ENCODE data around the gene BMP3. TPM values are rescaled to one million over a fixed set of nuclear protein-coding genes. Genes with fewer than 3 reads are reported as not detected.

The BMP3 gene
- total RNA-seq, 4 donors from 2014 or later: 0.11 to 0.53 TPM; not detected in 2

- Histone ChIP-seq H3K27me3 (no peaks in the 10 kb centered on the region), H3K4me1 (no peaks in the 10 kb centered on the region), H3K9me3 (no peaks in the 10 kb centered on the region), H3K4me3 (no peak overlapping the region), H3K27ac (no peak overlapping the region), H3K36me3 (no peaks in the 10 kb centered on the region)
- no peak for TF ChIP-seq POLR2A (IDR thresholded peaks at IDR 0.05)
- no peak for TF ChIP-seq CTCF (IDR thresholded peaks at IDR 0.05)
- intact Hi-C loops (cut with DNase I): no loop called here
- DNase-seq: no peak
- 54 to 57% methylated on average over 1 of the region's 1 CpG for WGBS, 2 donors
Measured at GRCh38 chr4:81058621-81059020, 28.1 kb downstream of the BMP3 start.

- no peaks in the 10 kb centered on the region for H3K4me1 ChIP-seq
- H3K27ac ChIP-seq: no peak overlapping the region
- H3K4me3 ChIP-seq: no peak overlapping the region
- no peak for DNase-seq
- no peaks in the 10 kb centered on the region for H3K9me3 ChIP-seq
- TF ChIP-seq CTCF (IDR thresholded peaks at IDR 0.05) (no peak), POLR2A (IDR thresholded peaks at IDR 0.05) (no peak)
- H3K36me3 ChIP-seq: no peaks in the 10 kb centered on the region
- intact Hi-C loops (cut with DNase I): no loop called here
- no peaks in the 10 kb centered on the region for H3K27me3 ChIP-seq
- WGBS, 2 donors: 52 to 65% methylated on average over 6 of the region's 6 CpGs
Measured at GRCh38 chr4:81060587-81061343, 30.3 kb downstream of the BMP3 start.

- H3K36me3 ChIP-seq: no peaks in the 10 kb centered on the region
- H3K9me3 ChIP-seq: no peaks in the 10 kb centered on the region
- no peaks in the 10 kb centered on the region for H3K27me3 ChIP-seq
- no peak for TF ChIP-seq POLR2A (IDR thresholded peaks at IDR 0.05)
- no peak for TF ChIP-seq CTCF (IDR thresholded peaks at IDR 0.05)
- intact Hi-C loops (cut with DNase I): no loop called here
- no peak overlapping the region for H3K4me3 ChIP-seq
- no peak for DNase-seq
- H3K4me1 ChIP-seq: no peaks in the 10 kb centered on the region
- H3K27ac ChIP-seq: no peak overlapping the region
Measured at GRCh38 chr4:81061344-81061730, 30.8 kb downstream of the BMP3 start.

- WGBS, 2 donors: 10 to 29% methylated on average over 1 of the region's 1 CpG
- no peak for TF ChIP-seq POLR2A (IDR thresholded peaks at IDR 0.05)
- no peak for TF ChIP-seq CTCF (IDR thresholded peaks at IDR 0.05)
- Histone ChIP-seq H3K4me1 (no peaks in the 10 kb centered on the region), H3K27me3 (no peaks in the 10 kb centered on the region), H3K36me3 (no peaks in the 10 kb centered on the region), H3K9me3 (no peaks in the 10 kb centered on the region), H3K27ac (no peak overlapping the region), H3K4me3 (no peak overlapping the region)
- DNase-seq: no peak
- intact Hi-C loops (cut with DNase I): no loop called here
Measured at GRCh38 chr4:81062001-81062400, 31.5 kb downstream of the BMP3 start.

GRCh38 chr4:81065446-81065845, 34.9 kb downstream of the BMP3 start:
- no peak for DNase-seq
- no peak overlapping the region for H3K4me3 ChIP-seq
- H3K4me1 ChIP-seq: no peaks in the 10 kb centered on the region
- no peak overlapping the region for H3K27ac ChIP-seq
- H3K36me3 ChIP-seq: no peaks in the 10 kb centered on the region
- TF ChIP-seq CTCF (IDR thresholded peaks at IDR 0.05): no peak
- H3K27me3 ChIP-seq: no peaks in the 10 kb centered on the region
- intact Hi-C loops (cut with DNase I): loop anchor here (5.0 kb wide), 1 partner anchor 287 kb away; no protein-coding TSS in a partner anchor
- 54 to 59% methylated on average over 5 of the region's 5 CpGs for whole genome bisulfite sequencing, 2 donors
- no peaks in the 10 kb centered on the region for H3K9me3 ChIP-seq

All from esophagus squamous epithelium (tissue), 5 donors.